Keratinocyte (primary cell): ENCODE data around the gene SLCO3A1. TPM values are rescaled to one million over a fixed set of nuclear protein-coding genes. Genes with fewer than 3 reads are reported as not detected.

Experiments
- DNase-seq: peaks from one replicate; pipeline ENCODE4 v3.0.0-alpha.2; 2011; ENCODE audit warnings: low read depth, missing footprints, low spot score
- FAIRE-seq: peaks from 2 replicates; lab custom pipeline; 2011; peaks lifted over from hg19 to GRCh38; lab: Jason Lieb, UNC
- H2AFZ ChIP-seq: 2 replicates; pipeline ENCODE4 v1.6.0; 2012; ENCODE audit warnings: low read length, control low read depth, inconsistent platforms; ENCODE audit not compliant: control insufficient read depth
- H3K27ac ChIP-seq: 2 replicates; pipeline ENCODE4 v1.5.1; 2011; ENCODE audit warnings: low read length; ENCODE audit not compliant: control insufficient read depth, insufficient read depth
- H3K27me3 ChIP-seq: 3 replicates; pipeline ENCODE4 v1.6.0; 2011; ENCODE audit warnings: low read length; ENCODE audit not compliant: control insufficient read depth, insufficient read depth; ENCODE audit errors: extremely low read depth
- H3K36me3 ChIP-seq, 2 experiments: 2 replicates in 1 of 2; 3 replicates in 1 of 2; pipeline ENCODE4 v1.5.1; 2011; ENCODE audit warnings: low read length in 2 of 2, mild to moderate bottlenecking in 1 of 2; ENCODE audit not compliant: control insufficient read depth in 2 of 2, insufficient read depth in 2 of 2; ENCODE audit errors: extremely low read depth in 1 of 2
- H3K4me1 ChIP-seq: 3 replicates; pipeline ENCODE4 v1.5.1; 2011; ENCODE audit warnings: low read length; ENCODE audit not compliant: control insufficient read depth, insufficient read depth; ENCODE audit errors: extremely low read depth
- H3K4me2 ChIP-seq: 3 replicates; pipeline ENCODE4 v1.6.0; 2011; ENCODE audit warnings: low read depth, low read length; ENCODE audit not compliant: control insufficient read depth, insufficient read depth; ENCODE audit errors: extremely low read depth
- H3K4me3 ChIP-seq, 3 experiments: fragments of 200-600 bp in 1 of 3; sonication (generic) in 1 of 3; 2 replicates in 2 of 3; 3 replicates in 1 of 3; pipeline ENCODE4 v1.5.1; 2011 to 2016; ENCODE audit warnings: low read length in 3 of 3, mild to moderate bottlenecking in 3 of 3, control low read depth in 2 of 3, inconsistent platforms in 1 of 3, low read depth in 1 of 3, mixed read lengths in 1 of 3, mixed run types in 1 of 3, moderate library complexity in 1 of 3; ENCODE audit not compliant: control insufficient read depth in 2 of 3, insufficient read depth in 2 of 3; ENCODE audit errors: extremely low read depth in 1 of 3
- H3K79me2 ChIP-seq: 2 replicates; pipeline ENCODE4 v1.6.0; 2012; ENCODE audit warnings: low read length; ENCODE audit not compliant: control insufficient read depth, insufficient read depth
- H3K9ac ChIP-seq: 3 replicates; pipeline ENCODE4 v1.6.0; 2011; ENCODE audit warnings: low read length; ENCODE audit not compliant: control insufficient read depth, insufficient read depth; ENCODE audit errors: extremely low read depth
- H3K9me1 ChIP-seq: 3 replicates; pipeline ENCODE4 v1.6.0; 2011; ENCODE audit warnings: low read length; ENCODE audit not compliant: control insufficient read depth, insufficient read depth; ENCODE audit errors: extremely low read depth
- H3K9me3 ChIP-seq: 2 replicates; pipeline ENCODE4 v1.5.1; 2012; ENCODE audit warnings: low read depth, low read length; ENCODE audit not compliant: control insufficient read depth
- H4K20me1 ChIP-seq: 3 replicates; pipeline ENCODE4 v1.6.0; 2011; ENCODE audit warnings: low read length; ENCODE audit not compliant: control insufficient read depth, insufficient read depth; ENCODE audit errors: extremely low read depth
- CTCF ChIP-seq, 3 experiments: IDR thresholded peaks in 1 of 3; conservative IDR thresholded peaks in 1 of 3; optimal IDR thresholded peaks in 1 of 3; 2 replicates in 2 of 3; 3 replicates in 1 of 3; pipeline versions ENCODE3 to v1.5.1; 2011; ENCODE audit warnings: low read length in 3 of 3, mild to moderate bottlenecking in 3 of 3, moderate library complexity in 2 of 3, control low read depth in 1 of 3, inconsistent platforms in 1 of 3; ENCODE audit not compliant: insufficient read depth in 2 of 3; ENCODE audit errors: extremely low read depth in 1 of 3
- EZH2 ChIP-seq: IDR thresholded peaks from one replicate; pipeline ENCODE4 v1.6.1; 2012; ENCODE audit warnings: inconsistent platforms, mild to moderate bottlenecking, low read length, moderate library complexity
- dilution Hi-C: fragments of 300-500 bp; cut with MboI; formaldehyde crosslinking; loops from one replicate; pipeline ENCODE4 v1.7.0; 2020; ENCODE audit warnings: low sequenced_read_pairs; ENCODE audit not compliant: extremely low pct_ligation_motif_present
- polyA plus RNA-seq, 5 experiments: library from polyadenylated mRNA; depleted of rRNA in 3 of 5; stranded (reverse) in 3 of 5; stranded (forward) in 1 of 5; unstranded in 1 of 5; fragments of >200 nt; gene quantifications; 1 replicate in 1 of 5; 2 replicates in 3 of 5; 3 replicates in 1 of 5; pipeline versions ENCODE4 v1.2.1 to v1.2.3, GENCODE V29; 2011 to 2012; ENCODE audit warnings: missing spikeins in 2 of 5, low read depth in 1 of 5, low replicate concordance in 1 of 5

Gene SLCO3A1
- polyA plus RNA-seq, 1 donor (not counting 4 experiments of a cell fraction or from before 2014, with no cell fraction given) = 21.3 TPM

GRCh38 chr15:91927585-91927984, 74.1 kb downstream of the SLCO3A1 start:
- Histone ChIP-seq H3K4me3 (no peak overlapping the region), H3K9me3 (no peaks in the 10 kb centered on the region), H3K9me1 (no peaks in the 10 kb centered on the region), H2AFZ (no peak overlapping the region), H3K4me1 (no peaks in the 10 kb centered on the region), H3K27ac (no peak overlapping the region), H3K9ac (no peak overlapping the region), H3K79me2 (peaks cover 32% of the 10 kb centered on the region), H4K20me1 (no peaks in the 10 kb centered on the region), H3K27me3 (no peaks in the 10 kb centered on the region), H3K4me2 (no peak overlapping the region), H3K36me3 (no peaks in the 10 kb centered on the region)
- dilution Hi-C loops = no loop called here
- no peak for TF ChIP-seq EZH2
- TF ChIP-seq CTCF (optimal IDR thresholded peaks at IDR 0.05 in 1 of 3, IDR thresholded peaks at IDR 0.05 in 1 of 3, conservative IDR thresholded peaks at IDR 0.05 in 1 of 3; ENCODE audit: extremely low read depth in 1 of 3, insufficient read depth in 2 of 3, low read length in 3 of 3) = no peak
- DNase-seq = no peak
- FAIRE-seq = no peak

- dilution Hi-C loops = no loop called here
- Histone ChIP-seq H2AFZ (no peak overlapping the region), H3K4me1 (no peaks in the 10 kb centered on the region), H3K9ac (no peak overlapping the region), H3K27ac (no peak overlapping the region), H3K9me1 (no peaks in the 10 kb centered on the region), H3K79me2 (peaks cover 29% of the 10 kb centered on the region), H4K20me1 (no peaks in the 10 kb centered on the region), H3K9me3 (no peaks in the 10 kb centered on the region), H3K4me2 (no peak overlapping the region), H3K36me3 (no peaks in the 10 kb centered on the region), H3K27me3 (no peaks in the 10 kb centered on the region), H3K4me3 (no peak overlapping the region)
- DNase-seq (no peak), FAIRE-seq (no peak)
- TF ChIP-seq CTCF (optimal IDR thresholded peaks at IDR 0.05 in 1 of 3, IDR thresholded peaks at IDR 0.05 in 1 of 3, conservative IDR thresholded peaks at IDR 0.05 in 1 of 3; ENCODE audit: extremely low read depth in 1 of 3, insufficient read depth in 2 of 3, low read length in 3 of 3) (no peak), EZH2 (no peak)
Measured at GRCh38 chr15:91928675-91929074, 75.2 kb downstream of the SLCO3A1 start.
